ENCODE results near the gene IL20RB. TPM values are rescaled to one million over a fixed set of nuclear protein-coding genes. Genes with fewer than 3 reads are reported as not detected.

The IL20RB gene
- total and polyA plus RNA-seq, 2 of the 4 experiments (the other 2 are of a cell fraction): 0.72 to 0.97 TPM

DNA sequence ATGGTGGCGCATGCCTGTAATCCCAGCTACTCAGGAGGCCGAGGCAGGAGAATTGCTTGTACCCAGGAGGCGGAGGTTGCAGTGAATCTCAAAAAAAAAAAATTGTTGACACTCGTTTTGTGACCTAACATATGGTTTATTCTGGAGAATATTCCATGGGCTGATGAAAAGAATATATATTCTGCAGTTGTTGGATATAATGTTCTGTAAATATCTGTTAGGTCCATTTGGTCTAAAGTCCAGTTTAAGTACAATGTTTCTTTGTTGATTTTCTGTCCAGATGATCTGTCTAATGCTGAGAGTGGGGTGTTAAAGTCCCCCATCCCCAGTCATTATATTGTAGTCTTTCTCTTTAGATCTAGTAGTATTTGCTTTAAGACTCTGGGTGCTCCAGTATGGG lies 15.6 kb downstream of the IL20RB start:
- TF ChIP-seq, protein P1, sequence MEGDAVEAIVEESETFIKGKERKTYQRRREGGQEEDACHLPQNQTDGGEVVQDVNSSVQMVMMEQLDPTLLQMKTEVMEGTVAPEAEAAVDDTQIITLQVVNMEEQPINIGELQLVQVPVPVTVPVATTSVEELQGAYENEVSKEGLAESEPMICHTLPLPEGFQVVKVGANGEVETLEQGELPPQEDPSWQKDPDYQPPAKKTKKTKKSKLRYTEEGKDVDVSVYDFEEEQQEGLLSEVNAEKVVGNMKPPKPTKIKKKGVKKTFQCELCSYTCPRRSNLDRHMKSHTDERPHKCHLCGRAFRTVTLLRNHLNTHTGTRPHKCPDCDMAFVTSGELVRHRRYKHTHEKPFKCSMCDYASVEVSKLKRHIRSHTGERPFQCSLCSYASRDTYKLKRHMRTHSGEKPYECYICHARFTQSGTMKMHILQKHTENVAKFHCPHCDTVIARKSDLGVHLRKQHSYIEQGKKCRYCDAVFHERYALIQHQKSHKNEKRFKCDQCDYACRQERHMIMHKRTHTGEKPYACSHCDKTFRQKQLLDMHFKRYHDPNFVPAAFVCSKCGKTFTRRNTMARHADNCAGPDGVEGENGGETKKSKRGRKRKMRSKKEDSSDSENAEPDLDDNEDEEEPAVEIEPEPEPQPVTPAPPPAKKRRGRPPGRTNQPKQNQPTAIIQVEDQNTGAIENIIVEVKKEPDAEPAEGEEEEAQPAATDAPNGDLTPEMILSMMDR (conservative IDR thresholded peaks at IDR 0.05; ENCODE audit: low read depth, low read length): no peak
- no peak overlapping the region for H2BK5ac ChIP-seq (ENCODE audit: low read depth, low read length, poor library complexity, severe bottlenecking)
- no peaks in the 10 kb centered on the region for H3K36me3 ChIP-seq (ENCODE audit: control insufficient read depth, insufficient read depth, low read length)
- intact Hi-C loops (cut with micrococcal nuclease): no loop called here
- H3K4me2 ChIP-seq (ENCODE audit: low read depth, low read length): no peak overlapping the region
- WGBS, 2 experiments (ENCODE audit: extremely low coverage in 2 of 2, insufficient read length in 1 of 2): no CpG with 5 or more reads among the region's 4 CpGs
- CTCF ChIA-PET: no interaction called here
- no peak overlapping the region for H3K14ac ChIP-seq (replicated peaks; ENCODE audit: low read depth, low read length)
- H3K56ac ChIP-seq (ENCODE audit: extremely low read depth, insufficient read depth, low read length): no peak overlapping the region
- H3K23ac ChIP-seq (ENCODE audit: low read depth, low read length): no peak overlapping the region
- no peak overlapping the region for H2BK120ac ChIP-seq (ENCODE audit: low read depth, low read length)
- no peak overlapping the region for H2BK20ac ChIP-seq (ENCODE audit: low read depth, low read length)
- no peaks in the 10 kb centered on the region for H4K20me1 ChIP-seq (ENCODE audit: insufficient read depth, low read length)
- H3K27me3 ChIP-seq (ENCODE audit: control insufficient read depth, insufficient read depth, low read length): no peaks in the 10 kb centered on the region
- DNase-seq (no peak), ATAC-seq (ENCODE audit: low read depth) (no peak)
- H3K4me1 ChIP-seq (ENCODE audit: control insufficient read depth, insufficient read depth, low read length): no peaks in the 10 kb centered on the region
- no peaks in the 10 kb centered on the region for H3K9me3 ChIP-seq (ENCODE audit: control insufficient read depth, insufficient read depth, low read length)
- H4K5ac ChIP-seq (ENCODE audit: low read depth, low read length): no peak overlapping the region
- POLR2A ChIA-PET (ENCODE audit: unreplicated experiment): no interaction called here
- no peak overlapping the region for H3K27ac ChIP-seq (ENCODE audit: insufficient read depth, low read length)
- no peak overlapping the region for H2AK9ac ChIP-seq (replicated peaks; ENCODE audit: low read depth, low read length, poor library complexity)
- dilution Hi-C loops (cut with HindIII; ENCODE audit: low sequenced_read_pairs, unreplicated experiment): no loop called here
- H3K4me3 ChIP-seq (ENCODE audit: insufficient read depth, low read depth, low read length): no peak overlapping the region
- no peaks in the 10 kb centered on the region for H3K79me1 ChIP-seq (ENCODE audit: low read depth in 1 of 2, low read length in 2 of 2)
- H3K9ac ChIP-seq (ENCODE audit: low read depth, low read length): no peak overlapping the region
- H3K18ac ChIP-seq (ENCODE audit: low read depth, low read length): no peak overlapping the region
- H4K91ac ChIP-seq (ENCODE audit: insufficient read depth, low read depth, low read length): no peak overlapping the region
- H3K9me1 ChIP-seq (ENCODE audit: insufficient read depth, low read length): no peaks in the 10 kb centered on the region
- H2AFZ ChIP-seq (replicated peaks; ENCODE audit: low read length, poor library complexity): no peak overlapping the region
- no peak overlapping the region for H2AK5ac ChIP-seq (ENCODE audit: low read depth, low read length)
- H4K8ac ChIP-seq (ENCODE audit: low read depth in 2 of 2, low read length in 2 of 2): no peak overlapping the region
- no peak overlapping the region for H2BK15ac ChIP-seq (ENCODE audit: low read depth, low read length)
- BruUV-seq (replicated peaks): no TSS peak
- no peak overlapping the region for H3K4ac ChIP-seq (ENCODE audit: low read depth, low read length)
- in situ Hi-C loops (cut with MboI; ENCODE audit: low sequenced_read_pairs): no loop called here

Data from IMR-90 (cell line).